Nucleus accumbens (tissue), 56 donors: ENCODE measurements around the gene CD180.

Source experiments
- DNase-seq, 56 donors: peaks; one replicate each; lab custom pipeline; 2025; lab: John Stamatoyannopoulos, UW

The CD180 gene

GRCh38 chr5:67196537-67197059 is at the start of gene CD180:
TSS of gene CD180 (minus strand) at chr5:67196799. CDS start at chr5:67196641, 158 bp downstream.
- peak in 45 of 56 donors; percentile 15 to 82 (median 57) for DNase-seq

GRCh38 chr5:67246108-67246507 is 49.5 kb upstream of the CD180 start:
- DNase-seq: peak in 4 of 56 donors; percentile 5 to 28 (median 8)

DNA sequence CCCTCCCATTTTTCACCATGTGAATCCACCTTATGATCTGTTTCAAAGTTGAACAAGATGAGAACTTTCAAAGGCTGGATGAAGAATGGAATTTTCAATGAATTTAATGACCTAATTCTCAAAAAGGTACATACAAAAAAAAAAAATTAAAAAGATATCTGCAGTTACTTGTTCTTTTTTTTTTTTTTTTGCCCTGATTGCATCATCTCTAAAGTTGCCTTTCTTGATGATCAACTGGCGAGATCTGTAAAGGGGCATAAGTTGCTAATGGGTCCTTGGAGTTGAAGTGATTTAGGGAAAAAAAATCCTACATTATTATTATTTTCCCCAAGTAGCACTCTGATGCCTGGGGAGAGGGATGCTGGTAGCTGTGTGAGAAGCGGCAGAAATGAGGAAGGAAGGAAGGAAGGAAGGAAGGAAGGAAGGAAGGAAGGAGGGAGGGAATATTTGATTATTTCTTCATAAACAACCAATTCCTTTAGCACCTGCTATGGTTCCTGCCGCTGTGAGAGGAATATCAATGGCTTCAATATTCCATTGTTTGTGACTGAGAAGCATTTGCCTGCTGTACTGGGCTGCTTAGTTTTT is 48.8 kb upstream of the CD180 start:
- peak in 1 of 56 donors; percentile 14 for DNase-seq

GRCh38 chr5:67244345-67244793 is 47.8 kb upstream of the CD180 start:
- DNase-seq: no peak

DNA sequence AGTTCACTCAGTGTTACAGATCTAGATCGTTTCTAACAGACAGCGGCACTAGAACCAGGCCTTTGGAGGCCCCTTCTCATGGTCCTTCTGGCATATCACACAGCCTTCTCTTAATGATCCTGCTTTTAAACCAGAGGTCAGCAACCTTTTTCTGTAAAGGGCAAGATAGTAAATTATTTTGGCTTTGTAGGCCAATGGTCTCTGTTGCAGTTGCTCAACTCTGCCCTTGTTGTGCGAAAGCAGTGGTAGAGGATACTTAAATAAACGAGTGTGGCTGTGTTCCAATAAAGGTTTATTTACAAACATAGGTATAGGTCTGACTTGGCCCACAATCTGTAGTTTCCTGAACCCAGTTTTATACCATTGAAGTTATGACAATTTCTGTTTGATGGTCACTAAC is 47.3 kb upstream of the CD180 start:
- DNase-seq: no peak

- no peak for DNase-seq
Measured at GRCh38 chr5:67243349-67243748, 46.8 kb upstream of the CD180 start.

DNA sequence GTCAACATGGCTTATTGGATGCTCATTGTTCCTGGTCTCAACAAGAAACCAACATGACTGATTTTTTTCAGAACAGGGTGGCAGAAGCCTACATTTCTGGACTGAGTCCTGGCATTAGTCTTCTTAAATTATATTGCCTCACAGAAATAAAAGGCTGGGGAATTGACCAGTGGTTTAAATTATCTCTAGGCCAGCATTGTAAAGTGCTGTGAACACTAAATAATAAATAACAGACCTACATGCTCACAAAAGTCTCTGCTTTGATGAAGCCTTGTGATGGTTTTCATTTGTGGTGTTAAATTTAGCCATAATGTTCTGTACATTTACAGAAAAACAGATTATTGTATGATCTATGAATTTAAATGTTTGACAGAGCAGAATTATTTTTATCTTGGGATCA is 44.7 kb upstream of the CD180 start:
- DNase-seq: no peak

GRCh38 chr5:67240846-67241245 is 44.2 kb upstream of the CD180 start:
- no peak for DNase-seq

DNA sequence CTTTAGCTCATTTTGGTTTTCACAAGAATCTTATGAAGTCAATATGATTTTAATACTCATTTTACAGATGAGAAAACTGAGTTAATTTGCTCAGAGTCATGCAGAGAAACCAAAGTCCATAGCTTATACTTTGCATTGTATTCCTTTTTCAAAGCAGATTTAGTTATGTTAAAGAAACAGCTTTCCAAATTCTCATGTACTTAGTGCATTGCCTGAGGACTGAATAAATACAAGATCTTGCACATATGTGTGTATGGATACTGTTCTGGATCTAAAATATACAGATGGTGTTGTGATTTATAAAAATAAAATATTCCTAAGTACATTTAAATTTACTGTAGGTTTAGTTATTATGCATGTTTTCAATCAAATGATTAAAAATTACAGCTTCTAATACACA is 43.5 kb upstream of the CD180 start:
- DNase-seq: no peak

DNA sequence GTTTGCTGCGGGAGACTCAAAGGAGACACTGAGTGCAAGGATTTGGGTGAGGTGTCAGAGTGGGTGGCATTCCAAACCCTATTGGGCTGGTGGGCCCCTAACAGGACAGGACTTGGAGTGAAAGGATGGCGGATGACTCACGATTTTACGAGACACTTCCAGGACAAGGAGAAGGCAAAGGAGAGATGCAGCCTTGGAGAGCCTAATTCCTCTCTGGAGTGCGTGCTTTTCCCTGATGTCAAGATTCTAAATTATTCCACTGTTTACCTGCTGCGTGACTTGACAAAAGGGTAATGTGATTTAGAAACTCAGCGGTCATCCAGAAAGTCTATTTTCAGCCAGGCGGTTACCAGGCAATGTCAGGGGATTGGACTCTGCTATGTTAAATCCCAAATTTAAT is 41.6 kb upstream of the CD180 start:
- no peak for DNase-seq

DNA sequence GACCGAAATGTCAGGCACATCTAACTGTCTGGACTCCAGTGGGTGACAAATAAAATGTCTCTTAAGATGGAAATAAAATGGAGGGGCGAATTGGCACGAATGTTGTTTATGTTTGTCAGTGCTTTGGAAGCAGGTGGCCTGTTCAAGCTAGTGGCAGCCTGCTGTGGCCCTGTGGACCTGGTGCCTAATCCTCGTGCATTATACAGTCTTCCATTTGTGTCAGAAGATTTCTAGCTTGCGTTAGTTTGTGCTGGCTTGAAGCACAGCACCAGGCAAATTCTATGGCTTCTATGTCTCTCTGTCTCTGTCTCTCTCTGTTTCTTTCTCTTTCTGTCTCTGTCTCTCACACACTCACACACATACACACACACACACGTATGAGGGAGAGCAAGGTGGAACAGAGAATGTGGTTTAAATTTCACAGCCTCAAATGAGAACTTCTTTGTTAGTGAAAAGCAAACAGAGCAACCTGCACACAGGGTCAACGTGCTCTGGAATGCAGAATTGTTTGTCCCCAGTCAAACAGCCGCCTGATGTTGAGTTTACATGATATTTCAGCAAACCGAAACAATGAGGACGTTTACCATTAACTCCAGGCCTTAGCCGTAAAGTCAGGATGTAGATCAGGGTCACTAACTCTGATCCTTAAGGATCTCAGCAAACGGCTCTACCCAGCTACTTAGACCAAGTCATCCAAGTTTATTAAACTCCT is 39.0 kb upstream of the CD180 start:
- DNase-seq: no peak

DNA sequence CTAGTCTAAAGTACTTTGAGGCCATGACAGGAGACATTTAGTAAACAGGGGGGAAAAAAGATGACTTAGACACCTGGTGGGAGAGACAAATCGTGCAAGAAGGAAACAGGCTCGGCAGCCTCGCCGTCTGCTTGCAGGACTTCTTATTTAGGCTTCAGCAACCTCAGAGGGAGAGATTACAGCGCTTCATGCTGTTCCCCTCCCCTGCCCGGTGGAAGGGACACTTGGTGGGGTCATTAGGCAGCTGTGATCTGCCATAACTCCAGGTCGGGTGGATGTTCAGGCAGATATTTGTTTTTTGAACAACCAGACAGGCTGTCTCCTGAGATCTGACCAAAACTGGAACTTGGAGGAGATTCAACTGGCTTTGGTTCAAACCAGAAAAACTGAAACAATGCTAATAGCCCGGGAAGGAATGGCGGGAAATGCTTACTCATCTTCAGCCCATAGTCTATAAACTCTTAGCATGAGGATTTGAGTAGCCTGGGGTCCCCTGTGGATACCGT is 38.1 kb upstream of the CD180 start:
- DNase-seq: peak in 1 of 56 donors; percentile 15

DNA sequence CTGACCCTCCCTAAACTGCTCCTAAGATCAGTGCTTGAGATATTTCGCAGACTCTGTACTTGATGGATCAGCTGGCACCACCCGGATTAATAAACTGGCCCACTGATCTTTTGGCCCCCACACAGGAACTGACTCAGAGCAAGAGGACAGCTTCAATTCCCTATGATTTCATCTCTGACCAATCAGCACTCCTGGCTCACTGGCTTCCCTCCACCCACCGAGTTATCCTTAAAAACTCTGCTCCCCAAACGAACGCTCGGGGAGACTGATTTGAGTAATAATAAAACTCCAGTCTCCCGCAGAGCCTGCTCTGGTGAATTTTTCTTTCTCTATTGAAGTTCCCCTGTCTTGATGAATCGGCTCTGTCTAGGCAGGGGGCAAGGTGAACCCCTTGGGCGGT is 36.5 kb upstream of the CD180 start:
- no peak for DNase-seq

- no peak for DNase-seq
Measured at GRCh38 chr5:67223211-67223610, 26.6 kb upstream of the CD180 start.

- DNase-seq: no peak
Measured at GRCh38 chr5:67222243-67223025, 25.8 kb upstream of the CD180 start.

DNA sequence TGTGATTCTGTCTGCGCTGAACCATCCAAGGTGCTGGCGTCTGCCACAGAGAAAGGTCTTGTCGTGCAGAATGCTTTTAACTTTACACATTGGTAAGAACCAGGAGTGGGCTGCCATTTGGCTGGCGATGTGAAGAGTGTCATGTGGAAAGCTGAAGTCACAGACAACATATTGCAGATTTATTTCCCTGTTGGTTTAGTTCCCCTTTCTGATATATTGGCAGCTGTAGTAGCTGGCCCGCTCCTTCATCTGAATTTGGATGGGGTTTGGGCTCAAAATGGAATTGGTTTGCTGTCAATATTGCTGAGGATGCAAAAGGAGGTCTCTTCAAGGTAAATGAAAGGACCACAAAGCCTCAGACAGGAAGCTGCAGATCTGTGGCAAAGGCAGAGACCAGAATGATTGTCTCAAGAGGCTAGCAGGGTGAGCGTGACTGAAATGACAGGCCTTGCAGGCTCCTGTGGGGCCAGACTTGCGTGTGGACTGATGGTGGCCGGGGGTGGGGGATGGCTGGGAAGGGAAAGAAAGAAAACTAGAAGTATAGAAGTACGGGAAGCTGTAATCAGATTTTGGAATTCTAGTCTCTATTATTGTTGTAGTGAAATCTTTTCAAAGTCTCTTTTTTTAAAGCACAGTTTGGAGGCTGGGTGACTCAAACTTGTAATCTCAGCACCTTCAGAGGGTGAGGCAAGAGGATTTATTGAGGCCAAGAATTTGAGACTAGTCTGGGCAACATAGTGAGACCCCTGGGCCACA is 25.1 kb upstream of the CD180 start:
- DNase-seq: peak in 1 of 56 donors; percentile 10

- no peak for DNase-seq
Measured at GRCh38 chr5:67216564-67216963, 20.0 kb upstream of the CD180 start.

DNA sequence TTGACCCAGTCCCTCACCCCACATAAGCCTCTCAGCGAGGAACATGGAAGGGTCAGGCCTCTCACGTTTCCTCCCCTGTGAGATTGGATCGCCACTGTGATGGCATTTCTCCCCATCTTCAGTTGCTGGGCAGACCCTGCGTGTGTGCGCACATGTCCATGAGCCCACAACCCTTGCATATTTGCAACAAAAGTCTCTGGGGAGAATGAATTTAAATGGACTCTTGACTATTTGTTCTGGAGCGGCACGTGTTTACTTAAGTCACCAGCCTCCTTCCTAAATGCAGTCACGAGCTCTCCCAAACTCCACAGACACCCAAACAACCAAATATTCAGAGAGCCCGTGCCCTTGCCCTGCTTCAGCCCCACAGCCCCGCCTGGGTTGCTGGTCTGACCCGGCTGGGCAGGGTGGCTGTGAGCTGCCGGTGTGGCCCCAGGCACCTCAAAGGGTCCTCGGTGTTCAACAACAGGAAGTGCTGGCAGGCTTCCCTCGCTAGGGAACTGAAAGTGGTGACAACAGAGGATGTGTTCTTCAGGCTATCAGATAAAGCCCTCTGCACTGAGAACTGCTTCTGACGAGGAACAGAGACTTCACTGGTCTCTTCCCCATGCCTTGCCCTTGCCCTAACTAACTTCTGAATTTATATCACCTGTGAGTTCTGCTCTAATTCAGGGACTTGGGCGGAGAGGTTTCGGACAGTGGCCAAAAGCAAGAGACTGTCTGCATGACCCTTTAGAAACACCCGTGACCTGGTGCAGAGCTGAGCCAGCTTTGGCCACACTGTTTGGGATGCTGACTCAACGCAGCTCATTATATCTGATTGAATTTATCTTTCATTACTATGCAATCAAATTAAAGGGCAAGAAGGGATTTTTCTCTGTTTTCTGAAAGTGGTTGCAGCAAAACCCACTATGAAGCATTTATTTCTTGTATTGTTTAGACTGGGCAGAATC is 19.2 kb upstream of the CD180 start:
- DNase-seq: peak in 35 of 56 donors; percentile 8 to 57 (median 29)
